H9 (cell line): ENCODE measurements around the gene MUL1. TPM values are rescaled to one million over a fixed set of nuclear protein-coding genes. Genes with fewer than 3 reads are reported as not detected.

ENCODE experiments used
- DNase-seq: peaks from one replicate; pipeline ENCODE4 v3.0.0-alpha.2; 2017
- H2AFZ ChIP-seq: one replicate; pipeline ENCODE4 v1.6.1; 2013; ENCODE audit warnings: mild to moderate bottlenecking, low read length, control low read depth, moderate library complexity
- H2AK5ac ChIP-seq: 2 replicates; pipeline ENCODE4 v1.6.1; 2013; ENCODE audit warnings: low read length, control low read depth, mixed read lengths; ENCODE audit not compliant: insufficient read length
- H2BK120ac ChIP-seq: one replicate; pipeline ENCODE4 v1.6.1; 2013; ENCODE audit warnings: low read depth, mild to moderate bottlenecking, low read length, control low read depth, inconsistent platforms; ENCODE audit not compliant: poor library complexity, severe bottlenecking
- H2BK12ac ChIP-seq: 2 replicates; pipeline ENCODE4 v1.6.1; 2013; ENCODE audit warnings: low read length, control low read depth, mixed read lengths, low read depth; ENCODE audit not compliant: insufficient read length
- H2BK15ac ChIP-seq: 2 replicates; pipeline ENCODE4 v1.6.1; 2013; ENCODE audit warnings: low read depth, low read length, control low read depth
- H2BK20ac ChIP-seq: one replicate; pipeline ENCODE4 v1.6.1; 2013; ENCODE audit warnings: low read depth, mild to moderate bottlenecking, low read length, control low read depth, inconsistent platforms; ENCODE audit not compliant: poor library complexity, severe bottlenecking
- H2BK5ac ChIP-seq: 2 replicates; pipeline ENCODE4 v1.6.1; 2013; ENCODE audit warnings: low read length, control low read depth, mixed read lengths; ENCODE audit not compliant: insufficient read length
- H3K14ac ChIP-seq: 2 replicates; pipeline ENCODE4 v1.6.1; 2013; ENCODE audit warnings: low read length, control low read depth; ENCODE audit not compliant: insufficient read depth
- H3K18ac ChIP-seq: 2 replicates; pipeline ENCODE4 v1.6.1; 2013; ENCODE audit warnings: low read depth, mild to moderate bottlenecking, mixed read lengths, low read length, control low read depth; ENCODE audit not compliant: insufficient read length
- H3K23ac ChIP-seq: 2 replicates; pipeline ENCODE4 v1.6.1; 2013; ENCODE audit warnings: low read length, control low read depth, mixed read lengths, low read depth; ENCODE audit not compliant: insufficient read length
- H3K23me2 ChIP-seq: 2 replicates; pipeline ENCODE4 v1.6.1; 2013; ENCODE audit warnings: low read depth, mild to moderate bottlenecking, mixed read lengths, low read length, control low read depth; ENCODE audit not compliant: insufficient read length, poor library complexity, severe bottlenecking
- H3K27ac ChIP-seq: 2 replicates; pipeline ENCODE4 v1.5.1; 2013; ENCODE audit warnings: low read length, control low read depth, mixed read lengths, low read depth; ENCODE audit not compliant: insufficient read length
- H3K27me3 ChIP-seq: 2 replicates; pipeline ENCODE4 v1.6.1; 2013; ENCODE audit warnings: low read length, control low read depth, inconsistent platforms; ENCODE audit not compliant: insufficient read depth
- H3K4ac ChIP-seq: 2 replicates; pipeline ENCODE4 v1.6.1; 2013; ENCODE audit warnings: low read depth, mild to moderate bottlenecking, control low read depth, inconsistent platforms, low read length, moderate library complexity
- H3K4me1 ChIP-seq: 2 replicates; pipeline ENCODE4 v1.6.1; 2013; ENCODE audit warnings: low read length, control low read depth, inconsistent platforms; ENCODE audit not compliant: insufficient read depth
- H3K4me2 ChIP-seq: 2 replicates; pipeline ENCODE4 v1.6.1; 2013; ENCODE audit warnings: low read length, control low read depth, mixed read lengths; ENCODE audit not compliant: insufficient read length, insufficient read depth
- H3K56ac ChIP-seq: 2 replicates; pipeline ENCODE4 v1.6.1; 2013; ENCODE audit warnings: low read depth, mild to moderate bottlenecking, mixed read lengths, low read length, control low read depth; ENCODE audit not compliant: insufficient read length
- H3K79me1 ChIP-seq: 2 replicates; pipeline ENCODE4 v1.6.1; 2013; ENCODE audit warnings: low read depth, mild to moderate bottlenecking, moderate library complexity, low read length, control low read depth, inconsistent platforms; ENCODE audit not compliant: insufficient read depth, poor library complexity, severe bottlenecking
- H3K79me2 ChIP-seq: 2 replicates; pipeline ENCODE4 v1.6.1; 2013; ENCODE audit warnings: low read length, control low read depth, inconsistent platforms; ENCODE audit not compliant: insufficient read depth
- H3K9ac ChIP-seq: 2 replicates; pipeline ENCODE4 v1.6.1; 2013; ENCODE audit warnings: low read length, control low read depth, mixed read lengths; ENCODE audit not compliant: insufficient read length; ENCODE audit errors: extremely low read depth
- H3K9me3 ChIP-seq: one replicate; pipeline ENCODE4 v1.6.1; 2013; ENCODE audit warnings: low read depth, low read length, inconsistent platforms; ENCODE audit not compliant: control insufficient read depth
- H3T11ph ChIP-seq: one replicate; pipeline ENCODE4 v1.6.1; 2013; ENCODE audit warnings: mild to moderate bottlenecking, low read length, control low read depth, inconsistent platforms
- H4K20me1 ChIP-seq: one replicate; pipeline ENCODE4 v1.6.1; 2013; ENCODE audit not compliant: control insufficient read depth, insufficient read length, insufficient read depth
- H4K5ac ChIP-seq: 2 replicates; pipeline ENCODE4 v1.6.1; 2013; ENCODE audit warnings: low read depth, mild to moderate bottlenecking, mixed read lengths, low read length, control low read depth; ENCODE audit not compliant: insufficient read length
- H4K8ac ChIP-seq: replicated peaks from 2 replicates; pipeline ENCODE4 v1.6.1; 2013; ENCODE audit warnings: low read length, control low read depth, mixed read lengths, low read depth; ENCODE audit not compliant: insufficient read length
- H4K91ac ChIP-seq: 2 replicates; pipeline ENCODE4 v1.6.1; 2013; ENCODE audit warnings: low read depth, mild to moderate bottlenecking, moderate library complexity, mixed read lengths, low read length, control low read depth; ENCODE audit not compliant: insufficient read length
- H3K27ac Mint-ChIP-seq, 3 experiments: 2 replicates in 2 of 3; 3 replicates in 1 of 3; pipeline ENCODE4 v1.8.0; 2020 to 2021; ENCODE audit warnings: mixed read lengths in 3 of 3, mild to moderate bottlenecking in 1 of 3, moderate library complexity in 1 of 3
- H3K27me3 Mint-ChIP-seq: 2 replicates; pipeline ENCODE4 v1.8.0; 2021; ENCODE audit warnings: low read depth, mild to moderate bottlenecking, moderate library complexity, mixed read lengths
- H3K36me3 Mint-ChIP-seq, 3 experiments: 2 replicates in 2 of 3; 3 replicates in 1 of 3; pipeline ENCODE4 v1.8.0; 2020 to 2021; ENCODE audit warnings: low read depth in 3 of 3, mixed read lengths in 3 of 3; ENCODE audit not compliant: insufficient read depth in 1 of 3
- H3K4me1 Mint-ChIP-seq, 2 experiments: 2 replicates each; pipeline ENCODE4 v1.8.0; 2020; ENCODE audit warnings: mixed read lengths in 2 of 2
- H3K4me3 Mint-ChIP-seq, 2 experiments: 2 replicates in 1 of 2; 3 replicates in 1 of 2; pipeline ENCODE4 v1.8.0; 2020 to 2021; ENCODE audit warnings: mild to moderate bottlenecking in 2 of 2, mixed read lengths in 2 of 2, moderate library complexity in 1 of 2
- H3K9me3 Mint-ChIP-seq, 2 experiments: 2 replicates in 1 of 2; 3 replicates in 1 of 2; pipeline ENCODE4 v1.8.0; 2020; ENCODE audit warnings: mild to moderate bottlenecking in 2 of 2, mixed read lengths in 2 of 2, moderate library complexity in 1 of 2
- CTCF ChIP-seq: fragments of 200-600 bp; sonication (generic); conservative IDR thresholded peaks from 3 replicates; pipeline ENCODE4 v1.8.0; 2021; ENCODE audit warnings: antibody characterized with exemption, mild to moderate bottlenecking
- WGBS: extraction: QIAGEN DNeasy Blood & Tissue Kit; methylation state at CpG from one replicate; pipeline ENCODE4 v1.1.7; 2013; ENCODE audit warnings: missing lambda C conversion rate, low lambda C conversion rate, mixed read lengths; ENCODE audit not compliant: insufficient read length; ENCODE audit errors: extremely low coverage; 5-methylcytosine and 5-hydroxymethylcytosine counted together
- total RNA-seq: library from RNA; stranded (reverse); gene quantifications from 2 replicates; pipeline ENCODE4 v1.2.1, GENCODE V29; 2021

Gene MUL1
- total RNA-seq, 1 experiment from 2014 or later = 27.1 TPM

- Histone ChIP-seq H4K5ac (no peak overlapping the region), H2AFZ (no peak overlapping the region), H3K79me2 (no peaks in the 10 kb centered on the region), H4K91ac (no peak overlapping the region), H3K9ac (no peak overlapping the region), H4K8ac (no peak overlapping the region), H3K23me2 (no peaks in the 10 kb centered on the region), H3K27ac (no peak overlapping the region), H3K4me2 (no peak overlapping the region), H3K14ac (no peak overlapping the region), H3K18ac (no peak overlapping the region), H3K9me3 (no peaks in the 10 kb centered on the region), H3T11ph (no peak overlapping the region), H2AK5ac (no peak overlapping the region), H2BK15ac (no peak overlapping the region), H3K4me1 (no peaks in the 10 kb centered on the region), H3K4ac (no peak overlapping the region), H2BK20ac (no peak overlapping the region), H2BK12ac (no peak overlapping the region), H3K23ac (no peak overlapping the region), H2BK120ac (no peak overlapping the region), H4K20me1 (no peaks in the 10 kb centered on the region), H3K56ac (no peak overlapping the region), H3K27me3 (no peaks in the 10 kb centered on the region), H2BK5ac (no peak overlapping the region), H3K79me1 (no peaks in the 10 kb centered on the region)
- no CpG with 5 or more reads among the region's 5 CpGs for WGBS
- no peak for DNase-seq
- TF ChIP-seq CTCF = no peak
- no peak overlapping the region for H3K4me3 Mint-ChIP-seq
- H3K9me3 Mint-ChIP-seq = peaks cover 0 to 3% of the 10 kb centered on the region in 2 experiments; a peak in 1 of 5 replicates
- peaks cover 34% of the 10 kb centered on the region for H3K27me3 Mint-ChIP-seq
- H3K4me1 Mint-ChIP-seq = no peaks in the 10 kb centered on the region
- H3K27ac Mint-ChIP-seq = no peak overlapping the region
- no peaks in the 10 kb centered on the region for H3K36me3 Mint-ChIP-seq
Measured at GRCh38 chr1:20465187-20465586, 42.8 kb downstream of the MUL1 start.
